CD4-positive, alpha-beta T cell treated with Interleukin-15 for 4 hours (primary cell): ENCODE results near the gene C10orf62.
"Not testable (repeated sequence)": the region's sequence is repeated elsewhere in the genome, so short reads cannot be mapped to it uniquely, and the experiment has no call there.

Source experiments
- DNase-seq: peaks from one replicate; pipeline ENCODE4 v3.0.0-alpha.2; 2020; ENCODE audit warnings: low spot score

C10orf62 gene

DNA sequence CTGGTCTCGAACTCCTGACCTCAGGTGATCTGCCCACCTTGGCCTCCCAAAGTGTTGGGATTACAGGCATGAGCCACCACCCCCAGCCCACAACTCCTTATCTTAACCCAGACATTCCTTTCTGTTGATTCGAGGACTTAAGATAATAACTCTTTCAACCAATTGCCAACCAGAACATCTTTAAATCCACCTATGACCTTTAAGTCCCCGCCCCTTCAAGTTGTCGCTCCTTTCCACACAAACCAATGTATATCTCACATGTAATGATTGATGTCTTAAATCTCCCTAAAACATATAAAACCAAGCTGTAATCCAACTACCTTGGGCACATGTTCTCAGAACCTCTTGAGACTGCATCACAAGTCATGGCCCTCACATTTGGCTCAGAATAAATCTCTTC is 24.7 kb upstream of the C10orf62 start:
- DNase-seq, result no peak

DNA sequence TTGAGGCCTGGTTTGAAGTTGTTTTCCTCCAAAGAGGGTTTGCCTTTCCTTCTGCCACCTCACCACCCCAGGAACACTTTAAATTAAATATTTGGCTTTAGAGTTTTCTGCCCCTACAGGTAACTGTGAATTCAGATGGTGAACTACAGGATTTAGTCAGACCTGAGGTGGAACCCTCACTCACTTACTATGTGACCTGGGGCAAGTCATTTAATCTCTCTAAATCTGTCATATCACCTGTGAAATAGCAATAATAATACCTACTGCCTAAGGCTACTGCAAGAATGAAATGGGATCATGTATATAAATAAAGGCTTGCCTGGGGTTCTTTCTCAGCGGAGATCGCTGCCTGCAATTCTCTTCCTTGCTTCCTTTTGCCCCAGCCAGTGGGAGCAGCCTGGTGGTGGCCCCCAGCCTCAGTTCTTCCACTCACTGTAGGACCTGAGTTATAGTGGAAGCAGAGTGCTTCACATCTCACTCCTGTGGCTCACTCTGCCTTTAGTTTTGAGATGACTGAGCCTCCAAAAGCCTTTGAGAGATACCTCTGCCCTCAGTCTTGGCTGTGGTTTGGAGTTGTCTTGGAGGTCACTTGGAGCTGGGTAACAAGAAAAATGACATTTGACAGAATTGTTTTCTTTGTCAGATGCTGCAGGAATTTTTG is 23.1 kb upstream of the C10orf62 start:
- no peak for DNase-seq

DNA sequence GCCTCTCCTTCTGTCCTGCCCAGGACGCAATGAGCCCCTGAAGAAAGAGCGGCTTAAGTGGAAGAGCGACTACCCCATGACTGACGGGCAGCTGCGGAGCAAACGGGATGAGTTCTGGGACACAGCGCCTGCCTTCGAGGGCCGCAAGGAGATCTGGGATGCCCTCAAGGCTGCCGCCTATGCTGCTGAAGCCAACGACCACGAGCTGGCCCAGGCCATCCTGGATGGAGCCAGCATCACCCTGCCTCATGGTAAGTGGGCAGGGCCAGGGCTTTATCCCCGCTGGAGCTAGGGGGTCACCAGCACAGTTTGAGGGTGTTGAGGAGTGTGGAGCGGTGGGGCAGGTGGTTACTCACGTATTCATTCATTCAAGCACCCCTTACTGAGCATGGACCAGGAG is 21.6 kb upstream of the C10orf62 start:
- no peak for DNase-seq

DNA sequence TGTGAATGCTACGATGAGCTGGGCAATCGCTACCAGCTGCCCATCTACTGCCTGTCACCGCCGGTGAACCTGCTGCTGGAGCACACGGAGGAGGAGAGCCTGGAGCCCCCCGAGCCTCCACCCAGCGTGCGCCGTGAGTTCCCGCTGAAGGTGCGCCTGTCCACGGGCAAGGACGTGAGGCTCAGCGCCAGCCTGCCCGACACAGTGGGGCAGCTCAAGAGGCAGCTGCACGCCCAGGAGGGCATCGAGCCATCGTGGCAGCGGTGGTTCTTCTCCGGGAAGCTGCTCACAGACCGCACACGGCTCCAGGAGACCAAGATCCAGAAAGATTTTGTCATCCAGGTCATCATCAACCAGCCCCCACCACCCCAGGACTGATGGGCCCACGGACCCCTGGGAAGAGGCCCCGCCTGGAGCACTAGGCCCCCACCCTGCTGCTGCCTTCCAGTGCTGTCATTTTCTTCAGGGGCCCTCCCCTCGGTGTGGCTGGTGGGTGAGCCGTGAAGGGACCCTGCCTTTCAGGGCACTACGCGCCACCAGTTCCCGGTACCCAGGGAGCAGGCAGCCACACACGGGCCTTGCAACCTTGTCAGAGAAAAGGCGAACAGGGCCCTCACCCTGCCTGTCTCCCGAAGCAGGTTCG is 19.3 kb upstream of the C10orf62 start:
- DNase-seq, result no peak

DNA sequence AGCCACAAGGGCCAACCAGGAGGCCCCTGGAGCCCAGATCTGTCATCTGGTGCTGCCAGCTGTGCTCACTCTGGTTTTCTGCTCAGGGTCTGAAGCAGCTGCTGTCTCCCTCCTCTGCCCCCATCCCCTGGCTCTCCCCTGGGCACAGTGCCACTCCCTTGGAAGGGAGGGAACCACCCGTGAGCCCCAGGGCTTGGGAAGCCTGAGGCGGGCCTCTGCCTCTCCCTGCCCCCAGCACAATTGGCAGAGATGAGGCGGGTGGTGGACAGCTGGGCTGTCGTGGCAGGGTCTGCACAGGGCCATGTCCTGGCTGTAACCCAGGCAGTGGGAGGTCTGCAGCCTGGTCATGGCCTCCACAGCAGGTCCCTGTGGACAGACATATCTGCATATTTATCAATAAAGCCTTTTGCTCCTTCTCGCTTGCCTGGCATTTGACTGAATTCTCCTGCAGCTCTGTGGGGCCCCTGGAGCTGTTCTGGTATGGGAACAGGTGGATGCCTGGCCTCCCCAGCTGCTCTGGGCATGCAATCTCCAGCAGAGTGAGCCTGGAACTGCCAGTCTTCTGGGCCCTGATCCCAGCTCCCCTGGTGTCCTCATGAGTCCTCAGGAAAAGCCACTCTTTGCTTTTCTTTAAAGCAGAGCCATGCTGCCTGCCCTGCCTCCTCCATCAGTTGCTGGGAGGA is 18.6 kb upstream of the C10orf62 start:
- DNase-seq, result no peak

DNA sequence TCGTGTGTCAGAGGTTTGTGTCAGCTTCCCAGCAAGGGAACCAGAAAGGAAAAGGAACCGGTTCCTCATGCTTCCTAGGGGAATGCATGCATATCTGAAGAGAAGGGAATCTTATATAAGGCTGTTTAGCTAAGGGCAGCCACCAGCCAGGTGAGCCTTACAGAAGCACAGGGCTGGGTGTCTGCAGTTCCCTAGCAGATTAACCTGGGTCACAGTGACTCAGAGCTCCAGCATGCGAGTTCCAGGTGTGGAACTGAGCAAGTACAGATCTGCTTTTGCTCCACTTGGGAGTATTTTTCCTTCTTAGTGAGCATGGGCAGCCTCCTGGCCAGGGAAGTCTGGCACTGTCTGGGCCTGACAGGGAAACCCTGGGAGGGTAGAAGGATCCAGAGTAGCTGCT is 17.9 kb upstream of the C10orf62 start:
- no peak for DNase-seq

DNA sequence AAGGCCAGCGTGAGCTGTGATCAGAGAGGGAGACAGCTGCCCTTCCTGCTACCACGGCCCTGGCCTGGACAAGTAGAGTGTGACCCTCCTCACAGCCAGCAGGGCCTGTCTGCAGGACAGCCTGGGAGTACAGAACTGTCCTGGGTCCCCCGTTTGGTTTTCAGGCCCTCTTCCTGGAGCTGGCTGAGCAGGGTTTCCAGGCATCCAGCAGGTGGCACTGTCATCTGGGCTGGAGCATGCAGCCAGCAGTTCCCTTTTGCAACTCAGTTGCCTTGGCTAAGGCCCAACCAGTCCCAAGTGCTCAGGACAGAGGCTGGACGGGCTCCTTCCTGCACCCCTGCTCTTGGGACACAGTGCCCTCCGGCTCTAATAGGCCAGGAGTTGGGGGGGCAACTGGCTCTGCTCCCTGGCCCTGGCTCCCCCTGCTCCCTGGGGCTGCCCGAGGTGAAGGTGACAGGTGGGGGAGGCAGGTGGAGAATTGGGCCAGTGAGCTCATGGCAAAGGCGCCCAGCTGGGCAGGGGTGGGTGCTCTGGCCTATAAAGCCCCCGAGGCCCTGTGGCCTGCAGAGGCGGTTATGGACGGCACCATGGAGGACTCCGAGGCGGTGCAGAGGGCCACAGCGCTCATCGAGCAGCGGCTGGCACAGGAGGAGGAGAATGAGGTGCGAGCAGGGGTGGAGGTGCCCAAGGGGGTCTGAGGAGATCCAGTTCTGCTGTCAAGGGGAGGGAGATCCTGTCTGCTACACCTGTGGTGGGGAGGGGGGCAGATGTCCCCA is 17.1 kb upstream of the C10orf62 start, which contains the start of gene ANKRD2:
TSS of gene ANKRD2 (plus strand) at position 566 of the 776 bp plus-strand sequence. CDS start at position 576, 10 bp downstream.
- peak; percentile 35 for DNase-seq

DNA sequence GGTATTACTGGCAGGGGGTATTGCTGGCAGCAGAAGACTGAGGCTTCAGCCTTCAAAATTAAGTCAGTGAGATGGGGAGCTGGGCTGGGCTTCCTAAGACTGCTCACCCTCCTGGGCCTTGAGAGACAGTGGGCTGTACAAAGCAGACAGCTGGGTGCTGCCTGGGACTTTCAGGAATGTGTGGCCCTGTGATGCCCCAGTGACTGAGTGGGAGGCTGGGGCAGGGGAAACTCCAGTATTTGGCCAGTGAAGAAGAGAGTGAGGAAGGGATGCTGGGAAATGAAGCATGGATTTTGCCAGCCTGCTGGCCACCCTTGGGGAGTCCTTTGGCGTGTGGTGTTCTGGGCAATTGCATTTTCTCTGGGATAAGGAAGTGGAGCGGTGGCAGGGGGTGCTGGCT is 16.5 kb upstream of the C10orf62 start:
- no peak for DNase-seq

DNA sequence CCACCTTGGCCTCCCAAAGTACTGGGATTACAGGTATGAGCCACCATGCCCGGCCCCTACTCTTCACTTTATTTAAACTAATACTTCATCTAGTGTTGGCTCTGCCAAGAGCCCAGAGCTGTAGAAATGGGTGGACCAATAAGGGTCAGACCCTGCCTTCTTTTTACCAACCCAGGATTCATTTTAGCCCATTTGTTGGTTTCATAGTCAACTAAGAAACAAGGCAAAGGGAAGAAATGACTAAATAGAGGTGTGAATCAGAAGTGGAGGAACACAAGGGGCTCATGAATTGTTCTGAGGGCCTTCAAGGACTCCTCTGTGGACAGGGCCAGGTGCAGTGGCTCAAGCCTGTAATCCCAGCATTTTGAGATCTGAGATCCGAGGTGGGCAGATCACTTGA is 15.8 kb upstream of the C10orf62 start:
- DNase-seq, result no peak

DNA sequence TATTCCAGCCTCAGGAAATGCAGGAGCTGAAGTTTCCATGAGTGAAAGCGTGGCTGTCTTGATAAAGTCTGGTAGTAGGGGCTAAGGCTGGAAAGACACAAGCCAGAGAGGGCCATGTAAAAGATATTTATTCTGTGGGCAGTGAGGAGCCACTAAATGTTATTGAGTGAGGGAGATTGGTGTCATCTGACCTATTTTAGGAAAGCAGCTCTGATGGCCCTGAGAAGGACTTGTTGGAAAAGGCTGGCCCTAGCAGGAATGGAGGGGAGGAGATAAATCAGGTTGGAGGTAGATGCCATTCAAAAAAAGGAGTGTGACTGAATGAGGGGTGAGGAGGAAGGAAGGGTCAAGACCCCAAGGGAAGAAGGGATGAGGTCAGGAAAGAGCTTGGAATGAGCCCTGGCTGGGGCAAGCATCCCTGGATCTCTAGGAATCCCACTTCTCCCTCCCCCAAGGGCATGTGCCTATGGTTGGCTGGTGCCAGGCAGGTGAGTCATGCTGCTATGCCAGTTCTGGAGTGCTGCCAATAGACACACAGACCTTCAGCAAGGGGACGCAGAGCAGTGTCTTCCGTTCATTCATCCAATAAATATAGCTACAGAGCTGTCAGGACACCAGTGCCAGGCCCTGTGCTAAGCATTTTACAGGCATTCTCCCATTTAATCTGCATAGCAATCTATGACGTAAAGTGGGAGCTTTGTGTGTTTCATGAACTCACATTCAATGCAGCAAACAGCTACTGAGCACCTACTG is 15.0 kb upstream of the C10orf62 start:
- DNase-seq, result no peak

DNA sequence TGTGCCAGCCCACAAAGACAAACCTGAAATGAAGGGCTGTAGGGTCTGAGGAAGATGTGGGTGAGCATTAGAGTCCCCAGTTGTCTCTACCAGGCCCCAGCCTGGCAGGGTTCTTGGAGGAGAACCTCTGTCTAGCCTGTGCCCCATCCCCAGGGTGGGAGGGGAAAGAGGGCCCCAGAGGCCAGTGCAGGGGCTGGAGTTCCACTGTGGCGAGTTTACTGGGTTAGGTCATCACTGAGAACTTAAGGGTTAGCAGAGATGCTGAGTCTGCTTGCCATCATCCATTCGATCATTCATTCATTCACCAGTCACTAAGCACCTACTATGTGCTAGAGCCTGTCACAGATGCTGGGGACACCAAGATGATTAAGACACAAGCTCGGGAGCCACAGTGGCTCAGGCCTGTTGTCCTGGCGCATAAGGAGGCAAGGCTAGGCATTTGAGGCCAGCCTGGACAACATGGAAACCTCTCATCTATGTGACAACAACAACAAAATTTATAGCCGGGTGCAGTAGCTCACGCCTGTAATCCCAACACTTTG is 14.3 kb upstream of the C10orf62 start:
- no peak for DNase-seq

DNA sequence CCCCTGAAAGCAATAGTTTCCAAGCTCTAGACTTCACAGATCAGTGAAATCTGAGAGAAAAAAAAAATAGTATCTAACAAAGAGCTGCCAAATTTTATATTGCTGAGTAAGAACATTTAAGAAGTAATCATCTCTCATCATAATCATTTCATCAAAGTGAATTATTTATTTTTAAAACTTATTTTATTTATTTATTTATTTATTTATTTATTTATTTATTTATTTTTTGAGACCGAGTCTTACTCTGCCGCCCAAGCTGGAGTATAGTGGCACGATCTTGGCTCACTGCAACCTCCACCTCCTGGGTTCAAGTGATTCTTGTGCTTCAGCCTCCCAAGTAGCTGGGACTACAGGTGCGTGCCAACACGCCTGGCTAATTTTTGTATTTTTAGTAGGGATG is 13.0 kb upstream of the C10orf62 start:
- not testable (repeated sequence) for DNase-seq

DNA sequence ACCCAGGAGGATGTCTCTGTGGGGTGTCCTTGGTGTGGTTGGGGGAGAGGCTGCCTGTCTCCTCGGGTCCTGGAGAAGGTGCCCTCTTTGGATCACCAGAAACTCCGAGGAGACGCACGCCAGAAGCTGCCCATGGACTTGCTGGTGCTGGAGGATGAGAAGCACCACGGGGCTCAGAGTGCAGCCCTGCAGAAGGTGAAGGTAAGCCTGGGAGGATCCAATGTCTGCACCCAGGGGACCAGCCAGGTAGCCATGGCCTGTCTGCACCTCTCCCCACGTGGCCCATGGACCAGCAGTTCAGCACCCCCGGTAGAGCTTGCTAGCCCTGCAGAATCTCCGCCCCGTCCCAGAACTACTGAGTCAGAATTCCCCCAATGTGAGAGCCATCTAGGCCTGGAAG is 11.8 kb upstream of the C10orf62 start:
- DNase-seq, result no peak

DNA sequence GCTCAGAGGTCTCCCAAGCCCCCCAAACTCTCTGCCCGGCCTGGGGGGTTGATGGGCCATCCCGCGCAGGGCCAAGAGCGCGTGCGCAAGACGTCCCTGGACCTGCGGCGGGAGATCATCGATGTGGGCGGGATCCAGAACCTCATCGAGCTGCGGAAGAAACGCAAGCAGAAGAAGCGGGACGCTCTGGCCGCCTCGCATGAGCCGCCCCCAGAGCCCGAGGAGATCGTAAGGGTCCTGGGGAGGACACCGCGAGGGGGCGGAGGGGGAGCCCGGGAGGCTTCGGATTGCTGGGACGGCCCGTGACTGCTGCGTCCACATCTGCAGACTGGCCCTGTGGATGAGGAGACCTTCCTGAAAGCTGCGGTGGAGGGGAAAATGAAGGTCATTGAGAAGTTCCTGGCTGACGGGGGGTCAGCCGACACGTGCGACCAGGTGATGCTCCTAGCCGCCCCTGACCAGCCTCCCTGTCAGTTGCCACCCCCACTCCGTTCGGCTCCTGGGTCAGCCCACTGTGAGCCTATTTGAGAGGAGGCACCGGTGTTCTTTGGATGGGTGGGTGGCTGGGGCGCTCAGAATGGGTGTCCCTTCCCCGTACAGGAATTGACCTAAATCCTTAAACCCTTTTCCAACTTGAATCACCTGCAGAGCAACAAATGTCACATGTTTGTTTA is 11.2 kb upstream of the C10orf62 start:
- no peak for DNase-seq

DNA sequence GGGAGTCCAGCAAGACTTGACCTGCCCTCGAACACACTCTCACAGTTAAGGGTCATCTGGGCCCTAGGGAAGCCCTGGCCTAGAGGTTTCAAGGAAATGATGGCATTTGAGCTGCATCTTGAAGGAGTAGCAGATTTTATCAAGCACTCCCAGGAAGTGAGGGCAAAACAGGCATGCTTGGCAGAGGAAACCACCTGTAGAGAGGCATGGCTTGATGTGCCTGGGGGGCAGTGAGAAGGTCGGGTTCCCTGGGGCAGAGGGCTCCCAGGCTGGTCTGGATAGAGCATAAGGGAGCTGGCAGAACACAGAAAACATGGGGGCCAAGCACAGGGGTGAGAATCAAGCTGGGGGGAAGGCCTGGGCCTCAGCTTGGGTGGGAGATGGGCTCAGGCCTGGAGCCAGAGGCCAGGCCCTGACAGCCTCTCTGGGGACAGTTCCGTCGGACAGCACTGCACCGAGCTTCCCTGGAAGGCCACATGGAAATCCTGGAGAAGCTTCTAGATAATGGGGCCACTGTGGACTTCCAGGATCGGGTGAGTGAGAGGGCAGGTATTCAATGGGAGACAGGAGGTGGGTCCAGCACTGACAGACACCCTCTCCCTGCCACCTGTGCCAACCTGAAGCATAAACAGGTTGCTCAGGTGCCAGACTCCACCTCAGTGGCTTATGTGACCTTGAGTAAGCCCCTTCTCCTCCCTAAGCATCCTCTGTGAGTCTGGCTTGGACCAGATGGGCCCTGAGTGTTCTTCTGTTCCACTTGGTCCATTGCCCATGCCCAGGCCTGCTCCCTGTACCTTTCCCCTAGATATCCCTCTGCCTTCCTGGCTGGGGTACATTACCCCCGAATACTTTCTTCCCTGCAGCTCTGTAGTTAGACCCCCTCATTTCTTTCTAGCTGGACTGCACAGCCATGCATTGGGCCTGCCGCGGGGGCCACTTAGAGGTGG is 8.8 kb upstream of the C10orf62 start:
- DNase-seq, result no peak

DNA sequence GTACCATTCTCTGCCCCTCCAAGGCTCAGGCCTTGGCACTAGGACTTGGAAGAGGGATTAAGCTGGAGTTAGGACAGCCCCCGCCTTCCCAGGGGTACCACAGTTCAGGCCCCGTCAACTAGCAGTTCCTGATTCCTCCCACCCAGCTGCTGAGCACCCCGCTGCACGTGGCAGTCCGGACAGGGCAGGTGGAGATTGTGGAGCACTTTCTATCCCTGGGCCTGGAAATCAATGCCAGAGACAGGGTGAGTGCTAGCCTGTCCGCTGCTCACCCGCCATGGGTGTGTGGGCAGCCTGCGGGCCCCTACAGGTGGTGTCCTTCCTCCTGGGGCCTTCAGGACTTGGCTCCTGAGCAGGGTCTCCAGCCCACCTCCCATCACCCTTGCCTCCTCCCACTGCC is 7.4 kb upstream of the C10orf62 start:
- no peak for DNase-seq

DNA sequence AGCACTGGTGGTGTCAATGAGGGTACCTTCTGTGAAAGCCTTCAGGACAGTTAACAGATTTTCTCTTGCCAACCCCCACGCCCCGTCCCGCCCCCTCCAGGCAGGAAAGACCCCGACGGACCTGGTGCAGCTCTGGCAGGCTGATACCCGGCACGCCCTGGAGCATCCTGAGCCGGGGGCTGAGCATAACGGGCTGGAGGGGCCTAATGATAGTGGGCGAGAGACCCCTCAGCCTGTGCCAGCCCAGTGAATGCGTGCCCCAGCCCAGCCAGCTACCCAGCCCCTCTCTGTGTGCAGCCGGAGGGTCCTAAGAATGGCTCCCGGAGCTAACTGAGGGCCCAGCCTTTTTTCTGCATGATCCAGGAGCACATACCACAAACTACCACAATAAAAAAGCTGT is 6.0 kb upstream of the C10orf62 start:
- no peak for DNase-seq

DNA sequence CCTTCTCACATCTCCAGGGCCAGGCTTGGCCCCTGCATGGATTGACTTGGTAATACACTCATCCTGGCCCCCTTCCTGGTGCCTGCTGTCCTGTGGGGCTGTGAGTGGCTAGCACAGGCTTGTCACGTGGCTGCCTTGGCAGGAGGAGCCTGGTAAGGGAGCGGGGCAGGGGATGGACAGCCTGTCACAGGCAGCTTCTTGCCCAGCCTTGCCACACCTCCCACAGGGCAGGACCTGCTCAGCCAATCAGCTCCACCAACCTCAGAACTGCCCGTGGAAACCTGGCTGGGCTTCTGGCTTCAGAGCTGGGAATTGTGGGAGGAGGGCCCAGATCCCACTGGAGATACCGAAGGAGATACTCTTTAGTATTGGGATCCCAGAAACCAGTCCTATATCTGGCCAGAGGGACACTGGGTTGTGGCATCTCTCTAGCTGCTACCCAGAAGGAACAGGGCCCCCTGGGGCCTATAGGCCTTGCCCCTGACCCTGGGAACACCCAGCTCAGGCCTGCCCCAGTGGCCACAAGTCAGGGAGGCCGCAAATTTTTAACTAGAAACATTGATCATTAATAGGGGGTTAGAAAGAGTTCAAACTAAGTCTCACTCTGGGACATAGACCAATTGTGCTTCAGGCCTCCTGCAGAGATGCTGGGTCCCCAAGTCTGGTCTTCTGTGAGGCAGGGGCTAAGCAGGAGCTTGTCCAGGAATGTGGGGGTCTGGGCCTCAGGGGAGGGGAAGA is 5.3 kb upstream of the C10orf62 start, which contains the start of gene HOGA1:
TSS of gene HOGA1 (plus strand) at position 330 of the 738 bp plus-strand sequence. CDS start at position 645, 315 bp downstream.
- DNase-seq, result no peak
